AG20443 (cell line): Measurements from ENCODE around the gene NDUFS6.

ENCODE experiments used
- DNase-seq: peaks from one replicate; pipeline ENCODE4 v3.0.0; 2012; ENCODE audit warnings: low spot score, mixed read lengths

Gene NDUFS6

GRCh38 chr5:1817261-1818043 lies 16.2 kb downstream of the NDUFS6 start:
- DNase-seq: no peak

GRCh38 chr5:1818784-1819183 lies 17.6 kb downstream of the NDUFS6 start:
- DNase-seq: no peak

- no peak for DNase-seq
Observed at GRCh38 chr5:1819458-1819857, 18.3 kb downstream of the NDUFS6 start.

- no peak for DNase-seq
Observed at GRCh38 chr5:1820381-1820780, 19.2 kb downstream of the NDUFS6 start.

- DNase-seq: no peak
Observed at GRCh38 chr5:1820926-1821325, 19.7 kb downstream of the NDUFS6 start.

- DNase-seq: no peak
Observed at GRCh38 chr5:1821862-1822261, 20.7 kb downstream of the NDUFS6 start.

GRCh38 chr5:1823381-1824034 lies 22.3 kb downstream of the NDUFS6 start:
- no peak for DNase-seq

GRCh38 chr5:1824109-1824821 lies 23.1 kb downstream of the NDUFS6 start:
- DNase-seq: no peak

- DNase-seq: no peak
Observed at GRCh38 chr5:1824903-1825841, 24.0 kb downstream of the NDUFS6 start.

GRCh38 chr5:1826235-1826980 lies 25.2 kb downstream of the NDUFS6 start:
- DNase-seq: no peak

GRCh38 chr5:1827025-1827885 lies 26.0 kb downstream of the NDUFS6 start:
- no peak for DNase-seq

GRCh38 chr5:1827886-1828397 lies 26.7 kb downstream of the NDUFS6 start:
- DNase-seq: no peak

GRCh38 chr5:1830571-1831228 lies 29.5 kb downstream of the NDUFS6 start:
- DNase-seq: no peak

- no peak for DNase-seq
Observed at GRCh38 chr5:1831257-1831656, 30.1 kb downstream of the NDUFS6 start.

GRCh38 chr5:1831677-1832313 lies 30.6 kb downstream of the NDUFS6 start:
- no peak for DNase-seq

GRCh38 chr5:1832511-1833250 lies 31.5 kb downstream of the NDUFS6 start:
- DNase-seq: no peak

- DNase-seq: no peak
Observed at GRCh38 chr5:1833264-1834021, 32.2 kb downstream of the NDUFS6 start.
